HG03103 (cell line): ENCODE results near the gene PTPRA.
"Not testable (repeated sequence)": the region's sequence is repeated elsewhere in the genome, so short reads cannot be mapped to it uniquely, and the experiment has no call there.

Experiments
- ATAC-seq: cut with Tn5 transposase; IDR thresholded peaks from one replicate; pipeline ENCODE4 v1.9.1; 2021; ENCODE audit warnings: low read depth; ENCODE audit not compliant: unreplicated experiment

Gene PTPRA

DNA sequence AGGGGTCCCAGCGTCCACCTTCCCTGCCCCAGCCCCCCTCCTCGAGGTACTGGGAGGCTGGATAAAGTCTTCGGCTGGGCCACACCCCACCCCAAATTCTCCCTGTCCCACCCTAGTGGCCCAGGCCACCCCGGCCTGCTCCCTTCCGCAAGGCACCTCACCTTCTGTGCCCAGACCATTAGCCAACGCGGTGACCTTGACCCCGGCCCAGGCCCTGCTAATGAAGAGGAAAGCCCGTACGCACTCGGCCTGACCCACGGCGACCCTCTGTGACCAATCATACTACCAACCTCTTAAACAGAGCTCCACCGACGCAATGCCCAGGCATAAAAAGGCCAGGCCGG lies 198.0 kb downstream of the PTPRA start:
- no peak for ATAC-seq

DNA sequence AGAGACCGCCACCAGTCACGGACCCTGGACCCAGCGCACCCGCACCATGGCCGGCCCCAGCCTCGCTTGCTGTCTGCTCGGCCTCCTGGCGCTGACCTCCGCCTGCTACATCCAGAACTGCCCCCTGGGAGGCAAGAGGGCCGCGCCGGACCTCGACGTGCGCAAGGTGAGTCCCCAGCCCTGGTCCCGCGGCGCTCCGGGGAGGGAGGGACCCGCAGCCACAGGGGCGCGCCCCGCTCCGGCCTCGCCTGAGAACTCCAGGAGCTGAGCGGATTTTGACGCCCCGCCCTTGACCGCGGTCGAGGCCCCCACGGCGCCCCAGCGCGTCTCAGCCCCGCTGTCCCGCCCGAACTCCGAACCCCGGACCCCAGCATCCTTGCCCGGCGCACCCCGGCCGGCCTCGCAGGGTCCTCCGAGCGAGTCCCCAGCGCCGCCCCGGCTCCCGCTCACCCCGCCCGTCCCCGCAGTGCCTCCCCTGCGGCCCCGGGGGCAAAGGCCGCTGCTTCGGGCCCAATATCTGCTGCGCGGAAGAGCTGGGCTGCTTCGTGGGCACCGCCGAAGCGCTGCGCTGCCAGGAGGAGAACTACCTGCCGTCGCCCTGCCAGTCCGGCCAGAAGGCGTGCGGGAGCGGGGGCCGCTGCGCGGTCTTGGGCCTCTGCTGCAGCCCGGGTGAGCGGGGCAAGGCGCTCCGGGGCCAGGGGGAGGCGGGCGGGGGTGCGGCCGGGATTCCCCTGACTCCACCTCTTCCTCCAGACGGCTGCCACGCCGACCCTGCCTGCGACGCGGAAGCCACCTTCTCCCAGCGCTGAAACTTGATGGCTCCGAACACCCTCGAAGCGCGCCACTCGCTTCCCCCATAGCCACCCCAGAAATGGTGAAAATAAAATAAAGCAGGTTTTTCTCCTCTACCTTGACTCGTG lies 198.6 kb downstream of the PTPRA start, which contains the start of gene OXT:
Gene OXT, plus strand, starts transcription at position 11 of the 920 bp plus-strand sequence. Its CDS starts 36 bp downstream, at position 47.
- ATAC-seq = no peak

DNA sequence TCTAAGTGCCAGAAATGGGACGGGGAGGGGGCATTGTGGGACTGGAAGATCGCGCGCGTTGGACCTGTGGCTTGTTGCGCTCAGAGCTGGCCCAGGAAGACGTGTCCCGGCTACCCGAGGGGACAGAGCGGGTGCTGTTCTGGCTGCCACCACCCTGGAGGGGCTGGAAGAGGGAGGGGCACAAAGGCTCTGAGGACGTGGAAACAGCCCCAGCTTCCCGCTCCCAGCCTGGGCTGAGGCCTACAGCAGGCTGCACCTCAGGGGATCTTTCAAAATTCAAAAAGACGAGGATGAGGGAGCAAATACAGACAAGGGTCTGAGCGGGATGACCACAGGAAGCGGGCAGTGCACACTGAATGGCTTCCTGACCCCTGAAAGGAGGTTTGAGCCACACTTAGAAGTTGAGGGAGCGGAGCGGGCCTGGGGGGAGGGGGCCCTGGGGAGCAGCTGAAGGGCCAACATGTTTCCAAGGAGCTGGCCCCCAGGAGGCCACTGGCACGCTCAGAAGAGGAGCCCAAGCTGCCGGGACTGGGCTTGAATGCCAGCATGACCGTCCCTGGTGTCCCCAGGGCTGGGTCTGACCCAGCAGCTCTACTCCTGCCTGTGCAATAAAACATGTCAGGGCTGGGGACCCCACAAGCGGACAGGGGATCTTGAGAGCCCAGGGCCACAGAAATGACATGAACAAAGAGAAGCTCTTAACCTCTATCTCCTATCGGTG lies 199.4 kb downstream of the PTPRA start:
- ATAC-seq = no peak

DNA sequence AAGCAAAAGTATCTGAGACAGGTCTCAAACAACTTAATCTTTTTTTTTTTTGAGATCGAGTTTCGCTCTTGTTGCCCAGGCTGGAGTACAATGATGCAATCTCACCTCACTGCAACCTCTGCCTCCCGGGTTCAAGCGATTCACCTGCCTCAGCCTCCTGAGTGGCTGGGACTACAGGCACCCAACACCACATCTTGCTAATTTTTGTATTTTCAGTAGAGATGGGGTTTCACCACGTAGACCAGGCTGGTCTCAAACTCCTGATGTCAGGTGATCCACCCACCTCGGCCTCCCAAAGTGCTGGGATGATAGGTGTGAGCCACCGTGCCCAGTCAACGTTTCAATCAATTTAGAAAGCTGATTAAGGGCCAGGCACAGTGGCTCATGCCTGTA lies 200.0 kb downstream of the PTPRA start:
- ATAC-seq = not testable (repeated sequence)

DNA sequence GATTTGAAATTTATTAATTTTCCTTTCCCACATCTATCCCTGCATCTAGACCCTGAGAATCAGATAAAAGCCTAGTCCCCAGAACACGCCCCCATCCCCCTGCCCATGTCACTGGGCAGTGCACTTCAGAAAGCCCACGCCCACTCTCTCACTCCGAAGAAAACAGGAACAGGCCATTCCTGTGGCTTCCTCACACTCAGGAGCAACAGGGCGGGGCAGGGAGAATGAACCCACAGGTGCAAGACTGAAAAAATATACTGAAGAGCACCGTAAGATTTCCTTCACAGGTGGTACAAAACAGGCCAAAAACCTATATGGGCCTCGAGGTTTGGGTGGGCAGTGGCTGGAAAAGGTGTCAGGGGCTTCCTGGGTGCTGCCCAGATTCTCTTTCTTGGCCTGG lies 201.5 kb downstream of the PTPRA start:
- no peak for ATAC-seq

DNA sequence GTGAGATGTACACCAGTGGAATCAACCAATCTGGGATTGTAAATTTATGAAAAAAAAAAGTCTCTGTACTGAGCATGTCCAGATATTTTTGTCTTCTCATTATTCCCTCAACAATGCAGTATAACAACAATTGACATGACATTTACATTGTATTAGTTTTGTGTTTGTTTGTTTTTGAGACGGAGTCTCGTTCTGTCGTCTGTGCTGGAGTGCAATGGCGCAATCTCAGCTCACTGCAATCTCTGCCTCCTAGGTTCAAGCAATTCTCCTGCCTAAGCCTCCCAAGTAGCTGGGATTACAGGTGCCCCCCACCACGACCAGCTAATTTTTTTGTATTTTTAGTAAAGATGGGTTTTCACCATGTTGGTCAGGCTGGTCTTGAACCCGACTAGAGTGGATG lies 202.0 kb downstream of the PTPRA start:
- not testable (repeated sequence) for ATAC-seq

DNA sequence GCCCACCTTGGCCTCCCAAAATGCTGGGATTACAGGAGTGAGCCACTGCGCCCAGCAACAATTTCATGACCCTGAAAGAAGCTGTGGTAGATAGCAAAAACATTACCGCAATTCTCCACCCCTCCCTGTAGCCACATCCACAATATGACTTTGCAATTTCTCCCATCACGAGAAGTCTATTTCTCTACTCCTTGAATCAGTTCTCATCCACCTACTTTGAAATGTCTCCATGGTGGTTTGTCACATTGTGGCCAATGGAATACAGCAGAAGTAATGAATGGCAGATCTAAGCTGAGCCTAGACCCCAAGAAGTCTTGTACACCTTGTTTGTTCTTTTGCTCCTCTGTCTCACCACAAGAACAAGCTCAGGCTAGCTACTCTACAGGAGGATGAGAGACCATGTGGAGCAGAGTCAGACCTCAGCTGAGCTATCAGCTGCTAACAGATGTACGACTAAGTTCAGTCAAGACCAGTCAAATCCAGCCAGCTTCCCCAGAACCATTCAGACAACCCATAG lies 204.4 kb downstream of the PTPRA start:
- ATAC-seq = no peak

DNA sequence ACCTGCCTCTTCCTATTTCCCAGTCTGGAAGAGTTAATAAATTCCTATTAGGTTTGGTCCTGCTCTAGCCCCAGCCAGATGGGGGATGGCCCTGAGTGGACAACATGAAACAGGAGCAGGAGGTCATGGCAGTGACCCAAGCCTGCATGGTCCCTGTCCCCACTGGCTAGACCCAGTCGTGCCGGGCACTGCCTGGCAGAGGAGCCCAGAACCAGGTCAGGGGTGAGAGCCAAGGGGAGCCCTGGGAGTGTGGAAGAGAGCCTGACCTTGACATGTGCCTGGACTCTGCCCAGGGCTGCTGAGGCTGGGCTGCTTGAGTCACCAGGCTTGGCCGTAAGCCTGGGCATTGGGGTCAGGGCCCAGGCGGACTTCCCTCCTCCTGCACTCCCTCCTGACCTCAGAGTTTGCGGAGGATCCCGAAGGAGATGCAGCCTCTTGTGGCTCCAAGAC lies 207.7 kb downstream of the PTPRA start:
- no peak for ATAC-seq

DNA sequence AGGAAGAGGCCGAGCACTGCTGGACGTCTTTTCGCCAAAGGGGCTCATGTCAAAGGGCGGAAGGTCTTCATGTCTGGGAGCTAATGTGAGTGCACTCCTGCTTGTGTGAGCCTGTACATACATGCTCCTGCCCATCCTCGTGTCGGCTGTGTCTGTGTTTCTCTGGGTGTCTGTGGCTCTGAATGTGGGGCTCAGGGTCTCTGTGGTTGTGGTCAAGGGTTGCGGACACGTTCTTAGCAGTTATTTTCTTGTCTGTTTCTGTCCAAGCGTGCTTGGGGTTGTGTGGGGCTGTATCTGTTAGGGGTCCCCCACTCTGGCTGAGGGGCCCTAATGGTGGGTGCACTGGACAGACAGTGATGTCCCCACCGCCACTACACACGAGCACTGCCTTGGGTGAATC lies 208.4 kb downstream of the PTPRA start:
- no peak for ATAC-seq

DNA sequence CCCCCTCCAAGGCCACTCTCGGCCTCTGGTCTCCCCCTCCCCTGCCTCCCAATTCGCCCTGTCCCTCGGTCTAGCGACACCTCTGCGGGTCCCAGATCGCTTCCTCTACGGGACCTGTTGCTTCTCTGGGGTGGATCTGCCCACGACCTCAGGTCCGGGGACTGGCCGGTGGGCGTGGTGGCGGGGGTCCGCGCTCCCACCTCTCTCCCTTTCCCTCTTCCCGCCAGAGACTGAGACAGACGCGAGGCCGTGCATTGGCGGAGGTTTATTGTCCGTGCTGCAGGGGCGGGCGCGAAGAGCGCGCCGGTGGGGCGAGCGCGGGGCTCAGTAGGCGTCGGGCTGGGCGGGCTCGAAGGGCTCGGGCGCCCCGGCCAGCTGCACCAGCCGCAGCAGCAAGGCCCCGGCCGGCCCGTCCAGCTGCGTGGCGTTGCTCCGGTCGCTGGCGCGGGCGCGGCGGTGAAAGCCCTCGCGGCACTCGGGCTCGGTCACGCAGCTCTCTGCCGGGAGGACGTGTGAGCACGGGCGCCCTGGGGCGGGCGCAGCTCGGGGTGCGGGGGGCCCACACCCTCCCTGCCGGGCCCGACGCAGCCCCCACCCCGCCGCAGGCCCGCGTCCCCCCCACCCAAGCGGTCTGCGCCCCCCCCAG lies 209.1 kb downstream of the PTPRA start:
- ATAC-seq = no peak

DNA sequence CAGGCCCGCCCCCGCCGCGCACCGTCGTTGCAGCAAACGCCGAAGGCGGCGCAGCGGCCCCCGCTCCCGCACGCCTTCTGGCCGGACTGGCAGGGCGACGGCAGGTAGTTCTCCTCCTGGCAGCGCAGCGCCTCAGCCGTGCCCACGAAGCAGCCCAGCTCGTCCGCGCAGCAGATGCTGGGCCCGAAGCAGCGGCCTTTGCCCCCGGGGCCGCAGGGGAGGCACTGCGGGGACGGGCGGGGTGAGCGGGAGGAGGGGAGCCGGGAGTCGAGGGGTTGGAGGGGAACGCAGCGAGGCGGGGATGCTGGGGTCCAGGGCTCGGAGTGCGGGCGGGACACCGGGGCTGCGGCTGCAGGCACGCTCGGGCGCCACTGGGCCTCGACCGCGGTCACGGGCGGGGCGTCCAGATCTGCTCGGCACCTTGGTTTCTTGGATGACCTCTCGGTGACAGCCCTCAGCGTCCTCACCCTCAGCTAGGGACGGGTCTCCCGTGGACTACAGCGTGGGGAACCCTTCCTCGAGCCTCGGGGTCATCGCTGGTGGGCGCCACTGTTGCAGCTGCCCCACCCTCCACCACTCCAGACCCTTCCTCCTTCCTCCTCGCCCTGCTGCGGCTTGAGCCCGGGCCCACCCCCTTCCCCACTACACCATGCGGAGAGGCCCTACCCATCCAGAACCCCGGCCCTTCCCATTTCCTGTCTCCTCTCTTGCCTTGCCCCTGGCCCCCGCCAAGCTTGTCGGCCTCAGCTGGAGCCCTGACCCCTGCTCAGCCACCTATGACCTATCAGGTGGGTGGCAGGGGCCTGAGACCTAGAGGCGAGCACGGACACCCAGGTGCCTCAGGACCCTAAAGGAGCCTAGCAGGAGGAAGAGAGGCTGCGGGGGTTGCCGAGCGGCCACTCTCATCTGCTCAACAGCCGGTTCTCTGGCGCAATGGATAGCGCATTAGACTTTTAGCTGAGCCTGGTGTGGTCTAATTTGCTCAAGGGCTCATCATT lies 210.0 kb downstream of the PTPRA start:
- no peak for ATAC-seq

DNA sequence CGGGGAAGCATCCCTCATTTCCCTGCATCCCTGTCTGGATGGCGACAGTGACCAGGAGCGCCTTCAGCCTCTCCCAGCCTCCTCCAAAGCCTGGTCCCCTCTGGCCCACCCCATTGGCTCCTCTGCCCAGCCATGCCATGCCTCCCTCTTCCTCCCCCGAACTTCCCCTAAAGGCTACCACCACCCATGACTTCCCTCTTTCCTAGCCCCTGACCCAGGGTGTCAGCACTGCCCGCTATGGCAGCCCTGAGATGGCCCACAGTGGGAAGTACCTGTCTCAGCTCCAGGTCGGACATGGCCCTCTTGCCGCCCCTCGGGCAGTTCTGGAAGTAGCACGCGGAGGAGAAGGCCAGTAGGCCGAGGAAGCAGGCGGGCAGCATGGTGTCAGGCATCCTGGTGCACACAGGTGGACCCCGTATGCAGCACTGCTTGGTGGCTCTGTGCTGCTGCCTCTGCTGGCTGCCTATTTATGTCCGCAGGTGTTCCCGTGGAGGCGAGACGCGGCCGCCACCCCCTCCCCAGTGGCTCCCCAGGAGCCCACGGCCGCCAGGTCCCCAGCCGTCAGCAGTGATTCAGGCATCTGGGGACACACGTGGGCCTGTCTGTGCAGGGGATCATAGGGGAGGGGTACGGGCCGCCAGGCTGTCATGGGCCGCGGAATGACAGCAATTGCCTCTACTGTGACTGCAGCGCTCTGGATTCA lies 211.2 kb downstream of the PTPRA start, which contains the start of gene AVP:
Gene AVP, minus strand, starts transcription at position 442 of the 703 bp plus-strand sequence. Its CDS starts 50 bp downstream, at position 392.
- ATAC-seq = no peak

DNA sequence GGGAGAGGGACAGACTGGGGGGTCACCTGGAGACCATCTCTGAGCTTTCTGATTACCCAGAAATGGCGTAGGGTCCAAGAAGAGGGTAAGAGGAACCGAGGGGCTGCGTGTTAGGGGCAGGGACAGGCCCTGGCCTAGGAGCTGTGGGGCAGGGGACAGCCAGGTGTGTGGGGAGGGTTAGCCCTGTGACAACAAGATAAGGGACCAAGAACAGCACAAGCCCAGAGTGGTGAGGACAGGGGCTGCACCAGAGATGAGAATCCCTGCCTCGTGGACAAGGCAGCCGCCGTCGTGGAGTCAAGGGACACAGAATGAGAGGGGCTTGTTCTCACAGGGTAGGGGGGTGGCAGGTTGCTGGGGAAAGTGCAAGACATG lies 211.7 kb downstream of the PTPRA start:
- no peak for ATAC-seq

DNA sequence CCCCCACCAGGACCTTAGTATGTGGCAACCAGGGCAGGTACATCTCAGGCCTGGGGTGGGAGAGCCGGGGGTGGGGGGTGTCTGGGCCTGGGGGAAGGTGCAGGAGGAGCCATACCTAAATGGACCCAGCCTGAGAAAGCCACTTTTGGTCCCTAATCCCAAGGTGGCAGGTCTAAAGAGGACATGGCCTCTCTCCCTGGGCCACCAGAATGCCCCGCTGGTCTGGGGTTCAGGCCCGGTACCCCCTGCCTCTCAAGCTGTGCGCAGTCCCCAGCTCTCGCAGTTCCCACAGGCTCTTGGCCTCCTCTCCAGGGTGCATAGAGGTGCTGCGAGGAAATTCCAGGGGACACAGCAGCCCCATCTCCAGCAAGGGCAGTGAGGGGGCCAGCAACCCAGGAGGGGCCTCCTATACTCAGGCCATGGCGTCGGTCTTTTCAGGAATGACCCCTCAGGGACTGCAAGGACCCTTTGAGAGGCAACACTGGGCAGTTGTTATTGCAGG lies 212.3 kb downstream of the PTPRA start:
- no peak for ATAC-seq

DNA sequence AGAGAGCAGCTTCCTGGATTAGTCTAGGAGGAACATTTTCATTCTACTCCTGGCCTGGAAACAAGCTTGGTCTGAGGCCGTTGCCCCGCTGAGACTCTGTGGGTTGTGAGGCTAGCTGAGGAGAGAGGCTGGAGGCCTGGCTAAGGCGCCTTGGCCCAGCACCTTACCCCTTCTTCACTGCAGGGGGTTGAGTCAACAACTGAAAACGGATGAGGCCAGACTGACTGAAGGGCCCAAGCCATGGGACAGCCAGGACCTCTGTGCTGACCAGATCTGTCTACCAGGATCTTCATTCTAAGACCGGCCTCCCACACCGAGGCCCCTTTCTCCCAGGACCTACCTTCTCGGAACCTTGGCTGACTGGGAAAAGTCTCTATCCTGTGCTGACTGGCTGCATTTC lies 214.8 kb downstream of the PTPRA start:
- ATAC-seq = no peak
